HL-60 (cell line): Measurements from ENCODE around the gene PIP4K2A.
"Not testable (repeated sequence)": the region's sequence is repeated elsewhere in the genome, so short reads cannot be mapped to it uniquely, and the experiment has no call there.

Experiments
- GABPA ChIP-seq: IDR thresholded peaks from 2 replicates; pipeline ENCODE4 v1.6.1; 2012; ENCODE audit warnings: low read depth
- POLR2AphosphoS5 ChIP-seq: IDR thresholded peaks from 2 replicates; pipeline ENCODE4 v1.6.1; 2012; ENCODE audit warnings: low read depth
- SPI1 ChIP-seq: IDR thresholded peaks from 2 replicates; pipeline ENCODE4 v1.6.1; 2012; ENCODE audit warnings: low read depth, mild to moderate bottlenecking, borderline replicate concordance
- TF ChIP-seq, protein P1 (sequence below): IDR thresholded peaks from one replicate; pipeline ENCODE4 v1.5.1; 2011; ENCODE audit warnings: low read length, control low read depth, inconsistent platforms; ENCODE audit not compliant: insufficient read depth
- TF ChIP-seq, protein P2 (sequence below): IDR thresholded peaks from 2 replicates; pipeline ENCODE4 v1.6.1; 2012; ENCODE audit warnings: low read depth; ENCODE audit not compliant: insufficient replicate concordance

DNA sequence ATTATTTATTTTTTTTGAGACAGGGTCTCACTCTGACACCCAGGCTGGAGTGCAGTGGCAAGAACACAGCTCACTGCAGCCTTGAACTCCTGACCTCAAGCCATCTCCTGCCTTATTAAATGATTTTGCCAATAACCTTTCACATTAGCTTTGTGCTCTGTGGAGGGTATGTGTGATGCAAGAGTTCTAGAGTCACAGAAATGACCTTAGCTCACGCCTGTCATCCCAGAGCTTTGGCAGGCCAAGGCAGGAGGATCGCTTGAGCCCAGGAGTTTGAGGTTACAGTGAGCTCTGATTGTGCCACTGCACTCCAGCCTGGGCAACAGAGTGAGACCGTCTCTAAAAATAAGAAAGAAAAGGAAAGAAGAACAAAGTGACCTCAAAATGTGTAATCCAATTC is 4.3 kb upstream of the PIP4K2A start:
- not testable (repeated sequence) for TF ChIP-seq GABPA, POLR2AphosphoS5, SPI1
- TF ChIP-seq, protein P1, sequence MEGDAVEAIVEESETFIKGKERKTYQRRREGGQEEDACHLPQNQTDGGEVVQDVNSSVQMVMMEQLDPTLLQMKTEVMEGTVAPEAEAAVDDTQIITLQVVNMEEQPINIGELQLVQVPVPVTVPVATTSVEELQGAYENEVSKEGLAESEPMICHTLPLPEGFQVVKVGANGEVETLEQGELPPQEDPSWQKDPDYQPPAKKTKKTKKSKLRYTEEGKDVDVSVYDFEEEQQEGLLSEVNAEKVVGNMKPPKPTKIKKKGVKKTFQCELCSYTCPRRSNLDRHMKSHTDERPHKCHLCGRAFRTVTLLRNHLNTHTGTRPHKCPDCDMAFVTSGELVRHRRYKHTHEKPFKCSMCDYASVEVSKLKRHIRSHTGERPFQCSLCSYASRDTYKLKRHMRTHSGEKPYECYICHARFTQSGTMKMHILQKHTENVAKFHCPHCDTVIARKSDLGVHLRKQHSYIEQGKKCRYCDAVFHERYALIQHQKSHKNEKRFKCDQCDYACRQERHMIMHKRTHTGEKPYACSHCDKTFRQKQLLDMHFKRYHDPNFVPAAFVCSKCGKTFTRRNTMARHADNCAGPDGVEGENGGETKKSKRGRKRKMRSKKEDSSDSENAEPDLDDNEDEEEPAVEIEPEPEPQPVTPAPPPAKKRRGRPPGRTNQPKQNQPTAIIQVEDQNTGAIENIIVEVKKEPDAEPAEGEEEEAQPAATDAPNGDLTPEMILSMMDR = not testable (repeated sequence)
- TF ChIP-seq, protein P2, sequence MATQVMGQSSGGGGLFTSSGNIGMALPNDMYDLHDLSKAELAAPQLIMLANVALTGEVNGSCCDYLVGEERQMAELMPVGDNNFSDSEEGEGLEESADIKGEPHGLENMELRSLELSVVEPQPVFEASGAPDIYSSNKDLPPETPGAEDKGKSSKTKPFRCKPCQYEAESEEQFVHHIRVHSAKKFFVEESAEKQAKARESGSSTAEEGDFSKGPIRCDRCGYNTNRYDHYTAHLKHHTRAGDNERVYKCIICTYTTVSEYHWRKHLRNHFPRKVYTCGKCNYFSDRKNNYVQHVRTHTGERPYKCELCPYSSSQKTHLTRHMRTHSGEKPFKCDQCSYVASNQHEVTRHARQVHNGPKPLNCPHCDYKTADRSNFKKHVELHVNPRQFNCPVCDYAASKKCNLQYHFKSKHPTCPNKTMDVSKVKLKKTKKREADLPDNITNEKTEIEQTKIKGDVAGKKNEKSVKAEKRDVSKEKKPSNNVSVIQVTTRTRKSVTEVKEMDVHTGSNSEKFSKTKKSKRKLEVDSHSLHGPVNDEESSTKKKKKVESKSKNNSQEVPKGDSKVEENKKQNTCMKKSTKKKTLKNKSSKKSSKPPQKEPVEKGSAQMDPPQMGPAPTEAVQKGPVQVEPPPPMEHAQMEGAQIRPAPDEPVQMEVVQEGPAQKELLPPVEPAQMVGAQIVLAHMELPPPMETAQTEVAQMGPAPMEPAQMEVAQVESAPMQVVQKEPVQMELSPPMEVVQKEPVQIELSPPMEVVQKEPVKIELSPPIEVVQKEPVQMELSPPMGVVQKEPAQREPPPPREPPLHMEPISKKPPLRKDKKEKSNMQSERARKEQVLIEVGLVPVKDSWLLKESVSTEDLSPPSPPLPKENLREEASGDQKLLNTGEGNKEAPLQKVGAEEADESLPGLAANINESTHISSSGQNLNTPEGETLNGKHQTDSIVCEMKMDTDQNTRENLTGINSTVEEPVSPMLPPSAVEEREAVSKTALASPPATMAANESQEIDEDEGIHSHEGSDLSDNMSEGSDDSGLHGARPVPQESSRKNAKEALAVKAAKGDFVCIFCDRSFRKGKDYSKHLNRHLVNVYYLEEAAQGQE = not testable (repeated sequence)
